ENCODE data around the gene RPL19. TPM values are rescaled to one million over a fixed set of nuclear protein-coding genes. Genes with fewer than 3 reads are reported as not detected.

RPL19 gene
- total RNA-seq, 1 donor from 2014 or later = 1,451 TPM

DNA sequence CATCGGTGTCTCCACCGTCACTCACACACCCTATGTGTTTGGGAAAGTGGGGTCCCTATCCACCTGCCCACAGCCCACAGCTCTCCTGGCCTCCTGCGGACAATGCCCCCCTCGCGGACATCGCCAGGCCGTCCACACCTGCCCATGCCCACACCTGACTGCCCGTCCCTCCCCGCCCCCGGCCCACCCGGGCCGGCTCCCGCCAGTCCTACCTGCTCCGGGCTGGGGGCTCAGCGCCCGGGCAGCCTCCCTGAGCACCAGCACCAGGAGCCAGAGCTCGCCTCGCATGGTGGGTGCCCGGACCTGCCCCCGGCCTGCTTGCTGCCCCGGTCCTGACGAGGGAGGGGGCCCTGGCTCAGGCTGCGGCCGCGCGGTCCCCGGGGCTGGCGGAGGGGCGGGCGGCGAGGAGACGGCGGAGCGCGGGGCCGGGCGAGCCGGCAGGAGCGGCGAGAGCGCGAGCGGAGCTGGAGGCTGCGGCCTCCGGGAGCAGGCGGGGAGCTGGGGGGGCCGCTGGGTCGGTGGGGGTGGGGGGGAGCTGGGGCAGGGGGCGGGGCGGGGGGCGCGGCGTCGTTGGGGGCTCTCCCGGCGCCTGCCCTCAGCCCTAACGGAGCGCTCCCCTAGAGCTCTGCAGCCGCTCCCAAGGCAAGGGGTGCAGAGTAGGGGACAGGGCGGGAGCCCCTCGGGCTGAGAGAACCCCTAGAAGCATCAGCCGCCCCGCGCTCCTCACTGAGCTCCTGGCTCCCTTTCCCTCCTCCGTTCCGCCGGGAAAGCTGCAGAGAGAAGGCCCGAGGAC, 48.7 kb upstream of the RPL19 start, which contains the start of gene PLXDC1:
TSS of gene PLXDC1 (minus strand) at position 488 of the 793 bp plus-strand sequence. CDS start at position 288, 200 bp downstream.
- no peak for FAIRE-seq

DNA sequence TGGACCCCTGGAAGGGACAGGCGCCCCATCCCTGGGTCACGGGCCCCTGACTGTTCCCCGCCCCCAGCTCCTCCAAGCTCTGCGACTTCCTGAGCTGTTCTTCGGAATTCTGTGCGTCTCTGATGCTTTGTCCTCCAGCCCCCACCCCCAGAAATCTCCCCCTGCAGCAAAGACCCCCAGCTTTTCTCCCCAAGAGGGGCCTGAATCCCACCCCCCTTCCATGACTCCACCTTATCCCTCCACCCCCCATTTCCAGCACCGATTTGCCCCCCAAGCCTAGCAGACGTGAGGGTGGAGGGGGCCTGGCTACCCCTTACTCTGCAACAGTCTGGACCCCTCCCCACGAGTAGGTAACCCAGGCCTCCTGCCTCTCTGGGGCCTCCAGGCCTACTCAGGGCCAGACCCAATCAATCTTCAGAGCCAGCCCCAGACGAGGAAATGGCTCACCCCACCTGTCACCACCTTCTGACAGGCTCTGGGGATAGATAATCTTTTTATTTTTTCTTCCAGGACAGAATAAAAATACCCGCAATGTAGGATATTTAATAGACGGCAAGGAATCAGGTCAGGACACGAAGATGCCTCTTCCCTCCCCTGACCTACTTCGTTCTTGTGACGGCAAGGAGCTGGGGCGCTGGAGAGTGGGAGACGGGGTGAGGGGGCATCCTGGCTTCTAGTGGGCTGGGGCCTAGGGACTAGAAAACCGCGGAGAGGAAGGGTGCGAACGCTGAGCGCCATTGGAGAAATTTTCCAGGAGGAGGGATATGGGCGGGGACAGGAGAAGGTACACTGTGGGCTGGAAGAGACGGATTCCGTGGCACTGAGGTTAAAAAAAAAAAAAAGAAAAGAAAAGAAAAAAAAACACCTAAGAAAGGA, 47.9 kb upstream of the RPL19 start:
- H3K27ac ChIP-seq (ENCODE audit: low read depth, low read length) = no peak overlapping the region
- H3K9ac ChIP-seq (ENCODE audit: low read length) = peak overlapping the region; percentile 2
- H3K4me2 ChIP-seq (ENCODE audit: low read length) = peak overlapping the region; percentile 96
- FAIRE-seq (no peak), DNase-seq (ENCODE audit: low read depth) (no peak)
- H3K4me3 ChIP-seq (ENCODE audit: insufficient read depth, low read depth, low read length) = peak overlapping the region; percentile 61
- peak overlapping the region; percentile 94 for H3K4me3 Mint-ChIP-seq (ENCODE audit: unreplicated experiment)
- H3K27me3 ChIP-seq (ENCODE audit: insufficient read depth, low read length) = peaks cover 21% of the 10 kb centered on the region
- TF ChIP-seq, protein P1, sequence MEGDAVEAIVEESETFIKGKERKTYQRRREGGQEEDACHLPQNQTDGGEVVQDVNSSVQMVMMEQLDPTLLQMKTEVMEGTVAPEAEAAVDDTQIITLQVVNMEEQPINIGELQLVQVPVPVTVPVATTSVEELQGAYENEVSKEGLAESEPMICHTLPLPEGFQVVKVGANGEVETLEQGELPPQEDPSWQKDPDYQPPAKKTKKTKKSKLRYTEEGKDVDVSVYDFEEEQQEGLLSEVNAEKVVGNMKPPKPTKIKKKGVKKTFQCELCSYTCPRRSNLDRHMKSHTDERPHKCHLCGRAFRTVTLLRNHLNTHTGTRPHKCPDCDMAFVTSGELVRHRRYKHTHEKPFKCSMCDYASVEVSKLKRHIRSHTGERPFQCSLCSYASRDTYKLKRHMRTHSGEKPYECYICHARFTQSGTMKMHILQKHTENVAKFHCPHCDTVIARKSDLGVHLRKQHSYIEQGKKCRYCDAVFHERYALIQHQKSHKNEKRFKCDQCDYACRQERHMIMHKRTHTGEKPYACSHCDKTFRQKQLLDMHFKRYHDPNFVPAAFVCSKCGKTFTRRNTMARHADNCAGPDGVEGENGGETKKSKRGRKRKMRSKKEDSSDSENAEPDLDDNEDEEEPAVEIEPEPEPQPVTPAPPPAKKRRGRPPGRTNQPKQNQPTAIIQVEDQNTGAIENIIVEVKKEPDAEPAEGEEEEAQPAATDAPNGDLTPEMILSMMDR (IDR thresholded peaks at IDR 0.05; ENCODE audit: insufficient read depth, low read depth, low read length) = no peak
- TF ChIP-seq EZH2 (IDR thresholded peaks at IDR 0.05; ENCODE audit: insufficient read depth, low read length) = no peak
- H3K79me2 ChIP-seq (ENCODE audit: insufficient read depth, low read length) = no peaks in the 10 kb centered on the region
- no peaks in the 10 kb centered on the region for H3K9me3 Mint-ChIP-seq (ENCODE audit: unreplicated experiment)
- H3K27me3 Mint-ChIP-seq (ENCODE audit: low read depth, unreplicated experiment) = peaks cover 34% of the 10 kb centered on the region
- H3K36me3 Mint-ChIP-seq (ENCODE audit: low read depth, unreplicated experiment) = no peaks in the 10 kb centered on the region
- peak overlapping the region; percentile 29 for H2AFZ ChIP-seq (ENCODE audit: low read depth, low read length)
- H3K4me1 Mint-ChIP-seq (ENCODE audit: low read depth, unreplicated experiment) = peaks cover 14% of the 10 kb centered on the region
- no peaks in the 10 kb centered on the region for H3K36me3 ChIP-seq (ENCODE audit: insufficient read depth, low read length)
- H3K9me3 ChIP-seq (ENCODE audit: insufficient read depth, low read depth, low read length) = no peaks in the 10 kb centered on the region
- peaks cover 14% of the 10 kb centered on the region for H3K4me1 ChIP-seq (ENCODE audit: insufficient read depth, low read length)
- H3K27ac Mint-ChIP-seq (ENCODE audit: unreplicated experiment) = peak overlapping the region; percentile 82
- H4K20me1 ChIP-seq (ENCODE audit: insufficient read depth, low read length) = no peaks in the 10 kb centered on the region

More for the DNA sequence above, 48.7 kb upstream of the RPL19 start, which contains the start of gene PLXDC1:
- Mint-ChIP-seq H3K4me1 (ENCODE audit: low read depth, unreplicated experiment) (peaks cover 14% of the 10 kb centered on the region), H3K27me3 (ENCODE audit: low read depth, unreplicated experiment) (peaks cover 30% of the 10 kb centered on the region), H3K4me3 (ENCODE audit: unreplicated experiment) (peak within 1 kb of the TSS; percentile 94), H3K36me3 (ENCODE audit: low read depth, unreplicated experiment) (no peaks in the 10 kb centered on the region), H3K9me3 (ENCODE audit: unreplicated experiment) (no peaks in the 10 kb centered on the region), H3K27ac (ENCODE audit: unreplicated experiment) (peak within 1 kb of the TSS; percentile 82)
- Histone ChIP-seq H3K4me1 (ENCODE audit: insufficient read depth, low read length) (peaks cover 14% of the 10 kb centered on the region), H3K36me3 (ENCODE audit: insufficient read depth, low read length) (no peaks in the 10 kb centered on the region), H3K27me3 (ENCODE audit: insufficient read depth, low read length) (peaks cover 21% of the 10 kb centered on the region), H3K27ac (ENCODE audit: low read depth, low read length) (no peak within 1 kb of the TSS), H2AFZ (ENCODE audit: low read depth, low read length) (peak within 1 kb of the TSS; percentile 41), H3K4me2 (ENCODE audit: low read length) (peak within 1 kb of the TSS; percentile 96), H3K9me3 (ENCODE audit: insufficient read depth, low read depth, low read length) (no peaks in the 10 kb centered on the region), H3K9ac (ENCODE audit: low read length) (peak within 1 kb of the TSS; percentile 2), H3K79me2 (ENCODE audit: insufficient read depth, low read length) (no peaks in the 10 kb centered on the region), H4K20me1 (ENCODE audit: insufficient read depth, low read length) (no peaks in the 10 kb centered on the region), H3K4me3 (ENCODE audit: insufficient read depth, low read depth, low read length) (peak within 1 kb of the TSS; percentile 61)
- DNase-seq (ENCODE audit: low read depth) = no peak
- TF ChIP-seq, protein P1 (IDR thresholded peaks at IDR 0.05; ENCODE audit: insufficient read depth, low read depth, low read length) = no peak
- TF ChIP-seq EZH2 (IDR thresholded peaks at IDR 0.05; ENCODE audit: insufficient read depth, low read length) = peak; percentile 89
